Hypothalamus (tissue), 51 donors: Measurements from ENCODE around the gene SIPA1L3.

Source experiments
- DNase-seq, 51 donors: peaks; one replicate each; lab custom pipeline; 2025; lab: John Stamatoyannopoulos, UW

SIPA1L3 gene

DNA sequence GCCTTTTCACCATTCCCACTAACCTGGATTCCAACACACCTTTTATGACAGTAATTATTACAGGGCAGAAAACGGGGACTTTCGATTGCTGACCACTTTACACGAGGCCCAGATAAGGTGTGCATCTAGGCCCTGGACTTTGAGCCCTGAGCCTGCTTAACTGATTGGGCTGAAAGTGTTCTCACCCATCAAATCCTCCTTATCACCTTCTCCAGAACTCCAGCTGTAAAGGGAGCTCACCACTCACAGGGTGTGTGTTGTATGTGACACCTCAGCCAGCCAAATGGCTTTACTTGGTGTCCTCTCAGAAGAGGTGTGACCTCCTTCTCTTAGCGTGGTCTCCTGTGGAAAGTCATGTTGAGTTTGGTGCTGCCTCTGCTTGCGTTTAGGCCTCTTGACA, 36.5 kb downstream of the SIPA1L3 start:
- DNase-seq, result no peak

DNA sequence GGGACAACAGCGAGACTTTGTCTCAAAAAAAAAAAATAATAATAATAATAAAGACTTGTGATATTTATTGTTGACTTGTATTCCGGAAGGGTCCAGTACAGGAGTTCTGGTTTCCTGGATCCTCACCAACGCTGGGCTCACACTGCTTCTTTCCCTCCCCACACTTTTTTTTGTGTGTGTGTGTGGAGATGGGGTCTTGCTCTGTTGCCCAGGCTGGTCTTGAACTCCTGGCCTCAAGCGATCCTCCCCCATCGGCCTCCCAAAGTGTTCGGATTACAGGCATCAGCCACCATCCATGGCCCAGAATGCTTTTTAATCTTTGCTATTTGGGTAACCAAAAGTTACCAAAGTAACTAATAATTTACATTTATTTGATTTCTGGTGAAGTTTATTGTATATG, 39.1 kb downstream of the SIPA1L3 start:
- no peak for DNase-seq

DNA sequence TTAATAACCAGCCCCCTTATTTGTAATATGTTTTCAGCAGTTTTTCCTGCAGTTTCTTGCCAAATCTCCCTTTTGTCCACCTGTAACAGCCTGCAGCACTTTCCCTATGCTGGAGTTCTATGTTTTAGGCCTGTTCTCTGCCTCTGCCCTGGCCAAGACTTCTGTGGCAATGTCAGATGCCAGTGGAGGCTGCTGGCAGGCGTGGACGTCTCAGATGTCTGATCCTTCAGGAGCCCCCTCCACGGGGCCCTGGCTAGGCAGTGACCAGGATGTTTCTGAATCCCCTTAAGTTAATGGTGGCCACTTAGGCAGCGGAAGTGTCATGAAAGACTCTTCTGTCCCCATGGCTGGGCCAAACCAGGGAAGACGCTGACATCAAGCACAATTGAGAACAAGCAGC, 40.8 kb downstream of the SIPA1L3 start:
- DNase-seq, result peak in 3 of 51 donors; percentile 8 to 23 (median 12)

DNA sequence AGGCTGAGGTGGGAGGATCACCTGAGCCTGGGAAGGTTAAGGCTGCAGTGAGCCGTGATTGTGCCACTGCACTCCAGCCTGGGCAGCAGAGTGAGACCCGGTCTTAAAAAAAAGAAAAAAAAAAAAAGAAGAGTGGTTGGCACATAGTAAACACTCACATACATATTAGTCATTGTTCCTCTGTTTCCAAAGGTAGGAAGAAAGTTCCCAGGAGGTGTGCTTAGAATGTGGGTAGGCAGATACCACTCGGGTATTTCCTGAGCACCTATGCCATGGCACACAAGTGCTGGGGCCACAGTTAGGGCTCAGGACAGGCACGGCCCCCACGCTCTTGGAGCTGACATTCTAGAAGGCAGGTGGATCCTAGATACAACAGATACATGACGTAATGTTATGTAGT, 41.4 kb downstream of the SIPA1L3 start:
- DNase-seq, result no peak

DNA sequence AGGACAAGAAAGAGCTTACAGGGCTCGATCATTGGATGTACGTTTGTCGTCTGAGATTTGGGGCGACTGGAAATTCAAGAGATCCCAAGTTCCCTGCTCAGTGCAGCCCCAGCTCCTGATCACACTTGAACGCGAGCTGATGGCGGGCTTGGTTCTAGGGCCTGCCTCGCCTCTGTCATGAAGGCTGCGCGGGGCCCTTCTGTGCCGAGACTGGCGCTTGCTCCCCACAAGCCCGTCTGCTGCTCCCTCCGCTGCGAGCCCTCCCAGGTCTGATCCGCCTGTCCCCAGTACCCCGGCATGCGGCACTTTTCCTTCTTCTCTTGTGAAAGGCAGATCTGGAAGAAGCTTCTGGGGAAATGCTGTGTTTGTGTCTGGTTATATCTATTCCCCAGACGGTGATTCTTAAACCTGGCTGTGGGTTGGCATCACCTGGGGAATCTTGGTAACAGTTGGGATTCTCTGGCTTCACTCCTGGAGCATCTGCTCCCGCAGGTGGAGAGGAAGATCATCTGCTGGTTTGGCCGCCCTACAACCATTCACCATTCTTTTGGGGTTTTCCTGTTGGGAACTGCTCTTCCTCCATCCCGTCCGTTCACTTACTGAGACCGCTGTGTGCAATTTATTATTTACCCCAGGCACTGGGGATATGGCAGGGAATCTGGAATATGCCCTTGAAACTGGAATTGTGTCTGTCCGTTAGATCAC, 43.6 kb downstream of the SIPA1L3 start:
- no peak for DNase-seq

DNA sequence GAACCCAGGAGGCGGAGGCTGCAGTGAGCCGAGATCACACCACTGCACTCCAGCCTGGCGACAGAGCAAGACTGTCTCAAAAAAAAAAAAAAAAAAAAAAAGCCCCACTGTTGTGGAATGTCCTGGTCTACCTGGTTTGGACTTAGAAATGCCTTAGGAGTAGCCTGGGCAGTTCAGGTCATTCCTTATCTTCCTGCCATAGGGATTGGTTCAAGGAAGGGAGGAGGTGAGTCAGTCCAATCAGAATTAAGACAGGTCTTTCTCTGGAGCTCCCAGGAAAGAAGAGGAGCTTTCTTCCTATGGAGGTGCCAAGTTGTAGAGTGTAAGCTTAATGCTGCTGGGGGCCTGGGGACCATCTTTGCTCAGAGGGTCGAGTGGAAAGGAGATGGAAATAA, 44.8 kb downstream of the SIPA1L3 start:
- no peak for DNase-seq

DNA sequence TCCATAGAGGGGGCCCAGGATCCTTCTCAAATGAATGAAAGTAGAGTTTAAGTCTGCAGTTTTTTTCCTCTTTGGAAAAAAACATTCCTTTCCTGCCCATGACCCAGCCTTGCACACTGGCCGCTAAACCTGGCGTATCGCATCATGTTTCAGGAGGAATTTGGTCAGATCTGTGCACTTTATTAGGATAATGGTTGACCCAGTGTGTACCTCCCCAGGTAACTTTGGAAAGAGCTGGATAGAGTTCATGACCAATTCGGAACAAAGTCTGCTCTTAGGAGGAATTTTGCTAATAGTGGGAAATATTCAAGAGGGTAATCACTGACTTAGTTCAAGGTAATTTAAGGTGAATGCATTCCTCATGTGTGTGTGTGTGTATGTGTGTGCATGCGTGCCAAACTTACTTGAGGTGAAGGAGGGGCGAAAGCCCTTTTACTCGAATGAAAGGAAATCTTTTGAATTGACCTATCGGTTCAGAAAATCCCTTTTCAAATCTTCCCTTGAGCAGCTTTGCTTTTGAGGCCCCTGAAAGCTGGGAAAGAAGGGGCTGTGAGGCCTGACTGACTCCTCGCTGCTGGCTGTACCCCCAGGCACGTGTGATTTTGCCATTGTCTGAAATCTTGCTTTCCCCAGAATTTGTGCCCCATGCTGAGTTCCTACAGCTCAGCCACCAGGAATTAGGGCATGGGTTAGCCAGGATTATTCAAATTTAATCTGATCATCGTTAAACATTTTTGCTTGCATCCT, 46.3 kb downstream of the SIPA1L3 start:
- DNase-seq, result no peak

DNA sequence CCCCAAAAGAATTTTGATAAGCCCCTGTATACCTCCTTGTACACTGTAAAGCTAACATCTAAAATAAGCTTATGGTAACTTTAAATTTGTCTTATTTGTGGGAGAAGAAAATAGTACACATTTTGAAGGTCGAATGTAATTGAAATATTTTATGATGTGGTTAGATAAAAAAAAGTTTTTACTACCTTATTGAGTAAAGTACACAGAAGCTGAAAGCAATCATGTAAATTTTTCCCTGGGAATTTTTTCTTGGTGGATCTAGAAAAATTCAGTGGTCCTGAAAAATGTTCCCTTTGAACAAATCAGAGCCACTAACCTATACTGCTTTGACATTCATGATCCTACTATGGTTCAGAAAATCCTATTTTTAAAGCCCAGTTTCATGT, 46.9 kb downstream of the SIPA1L3 start:
- no peak for DNase-seq

DNA sequence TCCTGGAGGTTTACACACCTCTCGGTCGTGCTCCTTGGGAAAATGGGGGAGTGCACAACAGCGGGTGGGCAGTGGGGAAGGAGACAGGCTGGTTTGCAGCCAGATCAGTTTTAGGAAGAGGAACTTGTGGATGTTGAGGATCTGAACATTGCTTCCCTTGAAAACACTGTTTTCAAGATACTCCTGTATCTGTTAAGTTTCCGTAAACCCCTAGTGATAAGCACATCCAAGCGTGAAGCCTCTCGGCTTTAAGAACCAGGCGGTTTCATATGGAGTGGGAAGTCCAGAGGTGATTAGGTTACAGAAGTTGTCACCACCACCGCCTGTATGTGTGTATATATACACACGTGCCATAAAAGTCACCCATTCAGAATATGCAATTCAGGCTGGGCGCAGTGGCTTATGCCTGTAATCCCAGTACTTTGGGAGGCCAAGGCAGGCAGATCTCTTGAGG, 47.4 kb downstream of the SIPA1L3 start:
- DNase-seq, result no peak

DNA sequence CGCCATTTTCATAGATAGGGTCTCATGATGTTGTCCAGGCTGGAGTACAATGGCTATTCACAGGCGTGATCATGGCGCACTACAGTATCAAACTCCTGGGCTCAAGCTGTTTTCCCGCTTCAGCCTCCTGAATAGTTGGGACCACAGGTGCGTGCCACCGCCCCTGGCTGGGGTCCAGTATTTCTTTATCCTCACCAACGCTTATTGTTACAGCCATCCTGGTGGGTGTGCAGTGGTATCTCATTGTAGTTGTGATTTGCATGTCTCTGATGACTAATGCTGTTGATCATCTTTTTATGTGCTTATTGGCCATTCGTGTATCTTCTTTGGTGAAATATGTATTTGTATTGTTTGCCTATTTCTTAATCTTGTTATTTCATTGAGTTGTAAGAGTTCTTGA, 49.0 kb downstream of the SIPA1L3 start:
- no peak for DNase-seq

DNA sequence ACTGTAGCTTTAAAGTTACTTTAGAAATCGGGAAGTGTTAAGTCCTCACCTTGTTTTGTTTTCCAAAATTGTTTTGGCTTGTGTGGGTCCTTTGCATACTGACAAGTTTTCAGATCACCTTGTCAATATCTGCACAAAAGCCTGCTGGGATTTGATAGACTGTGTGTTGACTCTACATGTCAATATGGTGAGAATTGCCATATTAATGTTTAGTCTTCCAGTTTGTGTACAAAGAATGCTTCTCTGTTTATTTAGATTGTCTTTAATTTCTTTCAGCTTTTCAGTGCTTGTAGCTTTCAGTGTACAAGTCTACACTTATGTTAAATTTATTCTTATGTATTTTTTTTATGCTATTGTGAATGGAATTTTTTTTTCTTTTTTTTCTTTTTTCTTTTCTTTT, 50.2 kb downstream of the SIPA1L3 start:
- no peak for DNase-seq

DNA sequence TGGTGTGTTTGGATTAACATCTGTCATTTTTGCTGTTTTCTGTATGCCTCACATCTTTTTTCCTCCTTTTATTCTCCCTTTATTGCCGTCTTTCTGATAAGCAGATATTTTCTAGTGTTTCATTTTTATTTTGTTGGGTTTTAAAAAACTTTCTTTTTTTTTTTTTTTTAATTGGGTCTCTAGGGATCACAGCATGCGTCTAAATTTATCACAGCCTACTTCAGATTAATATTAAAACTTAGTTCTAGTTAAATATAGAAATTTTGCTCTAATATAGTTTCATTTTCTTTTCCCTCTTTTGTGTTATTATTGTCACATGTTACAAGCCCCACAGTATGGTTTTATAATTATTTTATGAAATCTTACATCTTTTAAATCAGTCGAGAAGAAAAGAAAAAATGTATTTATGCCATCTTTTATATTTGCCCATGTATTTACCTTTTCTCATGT, 52.7 kb downstream of the SIPA1L3 start:
- DNase-seq, result no peak

DNA sequence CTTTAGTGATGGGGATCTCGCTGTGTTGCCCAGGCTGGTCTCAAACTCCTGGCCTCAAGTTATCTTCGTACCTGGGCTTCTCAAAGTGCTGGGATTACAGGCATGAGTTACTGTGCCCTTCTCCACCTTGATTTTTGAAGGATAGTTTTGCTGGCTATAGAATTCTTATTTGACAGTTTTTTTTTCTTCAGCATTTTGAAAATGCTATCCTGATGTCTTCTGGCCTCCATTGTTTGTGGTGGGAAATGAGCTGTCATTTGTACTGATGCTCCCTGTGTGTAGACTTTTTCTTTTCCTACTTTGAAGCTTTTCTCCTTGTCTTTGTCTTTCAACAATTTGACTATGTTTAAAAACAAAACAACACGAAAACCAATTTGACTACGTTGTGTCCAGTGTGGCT, 54.2 kb downstream of the SIPA1L3 start:
- DNase-seq, result no peak

DNA sequence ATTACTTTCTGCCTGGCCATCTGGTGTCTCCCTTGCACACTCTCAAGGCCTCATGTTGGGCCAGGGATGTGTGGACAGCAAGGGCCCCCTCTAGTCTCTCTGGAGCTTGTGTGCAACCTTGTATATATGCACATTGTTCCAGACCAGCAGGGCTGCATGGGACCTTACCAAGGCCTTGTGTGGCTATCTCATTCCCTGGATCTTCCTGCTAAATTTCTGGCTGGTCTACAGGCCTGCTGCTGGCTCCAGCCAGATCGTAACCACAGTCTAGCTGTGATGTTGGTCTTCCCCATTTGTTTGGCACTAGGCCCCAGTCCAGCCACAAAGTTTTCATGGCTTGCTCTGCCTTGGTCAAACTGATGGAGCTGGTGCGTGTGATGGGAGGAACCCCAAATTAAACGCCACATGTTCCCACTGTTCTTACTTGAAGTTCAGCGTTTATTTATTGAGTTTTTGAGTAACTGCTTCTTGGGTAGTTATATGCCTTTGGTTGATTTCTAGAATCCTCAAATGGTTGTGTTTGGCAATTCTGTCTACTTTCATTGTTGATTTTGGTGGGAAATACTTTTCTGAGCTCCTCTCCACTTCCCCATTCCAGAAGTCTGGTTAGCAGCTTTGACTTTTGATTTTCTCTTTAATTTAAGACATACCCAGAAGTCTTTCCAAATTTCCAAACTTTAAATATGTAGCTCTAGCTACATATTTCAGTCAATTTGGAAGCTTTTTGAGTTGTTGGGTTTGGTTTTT, 56.4 kb downstream of the SIPA1L3 start:
- DNase-seq, result no peak

DNA sequence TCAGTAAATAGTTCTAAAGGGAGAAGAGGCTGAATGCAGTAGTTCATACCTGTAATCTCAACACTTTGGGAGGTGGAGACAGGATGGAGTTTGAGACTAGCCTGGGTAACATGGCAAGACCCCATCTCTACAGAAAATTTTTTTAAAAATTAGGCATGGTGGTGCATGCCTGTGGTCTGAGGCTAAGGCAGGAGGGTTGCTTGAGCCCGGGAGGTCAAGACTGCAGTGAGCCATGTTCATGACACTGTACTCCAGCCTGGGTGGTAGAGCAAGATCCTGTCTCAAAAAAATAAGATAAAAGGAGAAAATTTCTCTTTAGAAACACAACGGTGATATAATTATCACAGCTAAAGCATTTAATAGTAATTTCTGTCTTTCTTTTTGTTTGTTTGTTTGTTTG, 57.1 kb downstream of the SIPA1L3 start:
- DNase-seq, result no peak

DNA sequence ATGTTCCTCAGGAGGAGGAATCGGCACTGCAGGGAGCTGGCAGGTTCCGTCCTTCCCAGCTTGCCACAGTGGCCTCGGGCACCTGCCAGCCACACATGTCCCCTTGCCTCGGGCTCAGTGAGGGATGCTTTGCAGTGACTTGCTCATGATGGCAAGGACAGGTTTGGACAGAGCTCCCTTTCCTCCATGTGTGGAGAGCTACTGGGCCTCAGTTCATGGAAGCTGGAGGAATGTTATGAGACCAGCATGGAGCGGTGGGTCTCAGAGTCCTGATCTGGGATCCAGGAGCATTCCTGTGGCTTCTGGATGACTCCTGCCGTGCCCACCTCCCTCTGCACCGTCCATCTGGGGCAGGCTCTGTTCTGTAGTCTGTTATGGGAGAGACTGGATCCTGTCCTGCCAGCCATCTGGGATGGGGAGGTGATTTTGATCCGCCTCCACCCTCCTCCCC, 59.2 kb downstream of the SIPA1L3 start:
- DNase-seq, result no peak

DNA sequence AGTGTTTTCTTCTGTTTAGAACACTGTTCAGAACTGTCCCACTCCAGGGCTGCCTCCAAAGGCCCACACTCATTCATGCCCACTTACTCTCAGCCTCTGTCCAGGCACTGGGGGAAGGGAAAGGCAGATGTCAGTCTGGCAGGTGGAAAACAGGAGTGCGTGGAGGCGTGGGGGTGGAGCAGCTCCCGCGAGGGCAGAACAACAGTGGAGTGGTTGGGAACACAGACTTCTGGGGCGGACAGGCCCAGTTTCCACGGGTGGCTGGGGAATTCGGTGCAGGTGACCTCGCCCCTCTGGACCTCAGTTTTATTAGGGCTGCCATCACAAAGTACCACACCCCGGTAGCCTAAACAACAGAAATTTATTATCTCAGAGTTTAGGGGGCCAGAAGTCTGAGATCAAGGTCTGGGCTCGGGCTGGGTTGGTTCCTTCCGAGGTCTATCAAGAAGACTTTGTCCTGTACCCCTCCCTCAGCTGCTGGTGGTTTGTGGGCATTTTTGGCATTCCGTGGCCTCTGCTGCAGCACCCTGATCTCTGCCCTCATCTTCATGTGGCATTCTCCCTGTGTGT, 59.7 kb downstream of the SIPA1L3 start:
- no peak for DNase-seq

DNA sequence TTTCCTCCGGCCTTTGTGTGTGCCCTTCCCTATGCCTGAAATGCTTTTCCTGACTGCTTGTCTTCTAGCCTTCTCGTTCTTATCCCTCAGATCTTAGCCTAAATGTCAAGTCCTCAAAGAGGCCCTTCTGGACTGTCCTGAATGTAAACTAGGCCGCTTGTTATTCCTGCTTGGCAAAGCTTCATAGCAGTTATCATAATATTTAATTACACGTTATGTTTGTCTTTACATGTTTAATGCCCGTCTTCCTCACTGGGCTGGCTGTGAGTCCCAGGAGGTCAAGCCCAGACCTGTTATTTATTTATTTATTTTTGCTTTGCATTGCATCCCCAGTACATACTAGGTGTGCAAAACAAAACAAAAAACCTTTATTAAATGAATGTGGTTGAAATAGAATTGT, 62.7 kb downstream of the SIPA1L3 start:
- DNase-seq, result no peak

DNA sequence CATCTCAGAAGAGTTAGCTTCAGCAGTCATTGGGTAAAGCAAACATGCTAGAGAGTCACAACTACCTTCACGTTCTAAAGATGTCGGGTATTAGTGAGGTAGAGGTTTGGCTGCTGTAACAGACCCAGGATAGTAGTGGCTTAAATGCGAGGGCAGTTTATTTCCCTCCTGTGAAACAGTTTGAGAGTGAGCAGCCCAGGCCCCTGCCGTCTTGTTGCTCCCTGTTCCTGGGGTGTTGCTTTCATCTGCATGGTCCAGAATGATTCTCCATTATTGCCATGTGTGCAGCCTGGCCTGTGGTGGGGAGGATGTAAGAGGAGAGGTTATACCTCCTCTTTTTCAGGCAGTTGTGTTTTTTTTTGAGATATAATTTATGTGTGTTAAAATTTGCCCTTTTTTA, 63.7 kb downstream of the SIPA1L3 start:
- no peak for DNase-seq

DNA sequence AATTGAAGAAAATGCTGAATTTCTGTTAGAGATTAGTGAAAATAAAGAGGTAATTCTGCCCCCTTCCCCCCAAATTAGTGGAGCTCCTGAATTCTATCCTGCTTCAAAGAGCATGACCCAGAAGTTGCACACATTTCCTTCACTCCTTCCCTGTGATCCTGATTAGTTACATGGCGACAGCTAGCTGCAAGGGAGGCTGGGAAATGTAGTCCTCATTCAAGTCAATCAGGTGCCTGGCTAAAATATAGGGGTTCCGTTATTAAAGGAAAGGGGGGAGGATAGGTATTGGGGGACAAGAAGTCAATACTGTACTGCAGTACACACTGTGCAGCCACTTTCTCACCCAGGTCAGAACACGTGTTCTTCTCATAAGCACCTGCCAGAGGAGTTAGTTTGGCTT, 65.8 kb downstream of the SIPA1L3 start:
- no peak for DNase-seq

DNA sequence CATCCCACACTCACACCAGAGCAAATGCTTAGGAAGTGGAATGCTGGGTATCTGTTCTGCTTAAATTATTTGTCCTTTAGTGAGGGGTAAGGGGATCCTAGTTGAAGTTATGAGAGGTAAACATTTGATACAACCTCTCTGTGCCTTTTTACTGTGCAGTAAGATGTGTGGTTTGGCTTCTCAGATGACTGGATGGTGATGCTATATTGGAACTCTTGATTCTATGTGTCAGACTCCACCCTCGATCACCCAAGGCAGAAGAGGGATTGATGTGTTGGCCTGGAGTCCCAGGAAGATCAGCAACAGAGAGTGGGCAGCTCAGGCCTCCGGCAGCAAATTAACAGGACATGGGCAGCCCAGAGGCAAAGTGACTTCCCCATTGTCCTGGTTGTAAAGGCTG, 66.7 kb downstream of the SIPA1L3 start:
- DNase-seq, result no peak
